Keratinocyte (primary cell): ENCODE results near the gene APOBEC3C. TPM values are rescaled to one million over a fixed set of nuclear protein-coding genes. Genes with fewer than 3 reads are reported as not detected.

Experiments
- DNase-seq: peaks from one replicate; pipeline ENCODE4 v3.0.0-alpha.2; 2011; ENCODE audit warnings: low read depth, missing footprints, low spot score
- FAIRE-seq: peaks from 2 replicates; lab custom pipeline; 2011; peaks lifted over from hg19 to GRCh38; lab: Jason Lieb, UNC
- H2AFZ ChIP-seq: 2 replicates; pipeline ENCODE4 v1.6.0; 2012; ENCODE audit warnings: low read length, control low read depth, inconsistent platforms; ENCODE audit not compliant: control insufficient read depth
- H3K27ac ChIP-seq: 2 replicates; pipeline ENCODE4 v1.5.1; 2011; ENCODE audit warnings: low read length; ENCODE audit not compliant: control insufficient read depth, insufficient read depth
- H3K27me3 ChIP-seq: 3 replicates; pipeline ENCODE4 v1.6.0; 2011; ENCODE audit warnings: low read length; ENCODE audit not compliant: control insufficient read depth, insufficient read depth; ENCODE audit errors: extremely low read depth
- H3K36me3 ChIP-seq, 2 experiments: 2 replicates in 1 of 2; 3 replicates in 1 of 2; pipeline ENCODE4 v1.5.1; 2011; ENCODE audit warnings: low read length in 2 of 2, mild to moderate bottlenecking in 1 of 2; ENCODE audit not compliant: control insufficient read depth in 2 of 2, insufficient read depth in 2 of 2; ENCODE audit errors: extremely low read depth in 1 of 2
- H3K4me1 ChIP-seq: 3 replicates; pipeline ENCODE4 v1.5.1; 2011; ENCODE audit warnings: low read length; ENCODE audit not compliant: control insufficient read depth, insufficient read depth; ENCODE audit errors: extremely low read depth
- H3K4me2 ChIP-seq: 3 replicates; pipeline ENCODE4 v1.6.0; 2011; ENCODE audit warnings: low read depth, low read length; ENCODE audit not compliant: control insufficient read depth, insufficient read depth; ENCODE audit errors: extremely low read depth
- H3K4me3 ChIP-seq, 3 experiments: fragments of 200-600 bp in 1 of 3; sonication (generic) in 1 of 3; 2 replicates in 2 of 3; 3 replicates in 1 of 3; pipeline ENCODE4 v1.5.1; 2011 to 2016; ENCODE audit warnings: low read length in 3 of 3, mild to moderate bottlenecking in 3 of 3, control low read depth in 2 of 3, inconsistent platforms in 1 of 3, low read depth in 1 of 3, mixed read lengths in 1 of 3, mixed run types in 1 of 3, moderate library complexity in 1 of 3; ENCODE audit not compliant: control insufficient read depth in 2 of 3, insufficient read depth in 2 of 3; ENCODE audit errors: extremely low read depth in 1 of 3
- H3K79me2 ChIP-seq: 2 replicates; pipeline ENCODE4 v1.6.0; 2012; ENCODE audit warnings: low read length; ENCODE audit not compliant: control insufficient read depth, insufficient read depth
- H3K9ac ChIP-seq: 3 replicates; pipeline ENCODE4 v1.6.0; 2011; ENCODE audit warnings: low read length; ENCODE audit not compliant: control insufficient read depth, insufficient read depth; ENCODE audit errors: extremely low read depth
- H3K9me1 ChIP-seq: 3 replicates; pipeline ENCODE4 v1.6.0; 2011; ENCODE audit warnings: low read length; ENCODE audit not compliant: control insufficient read depth, insufficient read depth; ENCODE audit errors: extremely low read depth
- H3K9me3 ChIP-seq: 2 replicates; pipeline ENCODE4 v1.5.1; 2012; ENCODE audit warnings: low read depth, low read length; ENCODE audit not compliant: control insufficient read depth
- H4K20me1 ChIP-seq: 3 replicates; pipeline ENCODE4 v1.6.0; 2011; ENCODE audit warnings: low read length; ENCODE audit not compliant: control insufficient read depth, insufficient read depth; ENCODE audit errors: extremely low read depth
- CTCF ChIP-seq, 3 experiments: IDR thresholded peaks in 1 of 3; conservative IDR thresholded peaks in 1 of 3; optimal IDR thresholded peaks in 1 of 3; 2 replicates in 2 of 3; 3 replicates in 1 of 3; pipeline versions ENCODE3 to v1.5.1; 2011; ENCODE audit warnings: low read length in 3 of 3, mild to moderate bottlenecking in 3 of 3, moderate library complexity in 2 of 3, control low read depth in 1 of 3, inconsistent platforms in 1 of 3; ENCODE audit not compliant: insufficient read depth in 2 of 3; ENCODE audit errors: extremely low read depth in 1 of 3
- EZH2 ChIP-seq: IDR thresholded peaks from one replicate; pipeline ENCODE4 v1.6.1; 2012; ENCODE audit warnings: inconsistent platforms, mild to moderate bottlenecking, low read length, moderate library complexity
- dilution Hi-C: fragments of 300-500 bp; cut with MboI; formaldehyde crosslinking; loops from one replicate; pipeline ENCODE4 v1.7.0; 2020; ENCODE audit warnings: low sequenced_read_pairs; ENCODE audit not compliant: extremely low pct_ligation_motif_present
- polyA plus RNA-seq, 5 experiments: library from polyadenylated mRNA; depleted of rRNA in 3 of 5; stranded (reverse) in 3 of 5; stranded (forward) in 1 of 5; unstranded in 1 of 5; fragments of >200 nt; gene quantifications; 1 replicate in 1 of 5; 2 replicates in 3 of 5; 3 replicates in 1 of 5; pipeline versions ENCODE4 v1.2.1 to v1.2.3, GENCODE V29; 2011 to 2012; ENCODE audit warnings: missing spikeins in 2 of 5, low read depth in 1 of 5, low replicate concordance in 1 of 5

APOBEC3C gene
- polyA plus RNA-seq, 1 donor (not counting 4 experiments of a cell fraction or from before 2014, with no cell fraction given): 34.7 TPM

GRCh38 chr22:39028281-39028680 is 14.2 kb downstream of the APOBEC3C start:
- TF ChIP-seq CTCF (optimal IDR thresholded peaks at IDR 0.05 in 1 of 3, IDR thresholded peaks at IDR 0.05 in 1 of 3, conservative IDR thresholded peaks at IDR 0.05 in 1 of 3; ENCODE audit: extremely low read depth in 1 of 3, insufficient read depth in 2 of 3, low read length in 3 of 3): no peak
- TF ChIP-seq EZH2: no peak
- Histone ChIP-seq H3K27ac (no peak overlapping the region), H3K27me3 (no peaks in the 10 kb centered on the region), H4K20me1 (no peaks in the 10 kb centered on the region), H3K79me2 (no peaks in the 10 kb centered on the region), H3K4me3 (no peak overlapping the region), H3K9me1 (no peaks in the 10 kb centered on the region), H2AFZ (no peak overlapping the region), H3K9me3 (no peaks in the 10 kb centered on the region), H3K4me1 (no peaks in the 10 kb centered on the region), H3K9ac (no peak overlapping the region), H3K4me2 (no peak overlapping the region), H3K36me3 (peaks cover 0 to 2% of the 10 kb centered on the region in 2 experiments)
- DNase-seq: no peak
- dilution Hi-C loops: no loop called here
- no peak for FAIRE-seq

GRCh38 chr22:39029227-39029626 is 15.2 kb downstream of the APOBEC3C start:
- Histone ChIP-seq H3K9me3 (no peaks in the 10 kb centered on the region), H3K27me3 (no peaks in the 10 kb centered on the region), H3K9ac (no peak overlapping the region), H4K20me1 (no peaks in the 10 kb centered on the region), H3K9me1 (no peaks in the 10 kb centered on the region), H3K4me1 (no peaks in the 10 kb centered on the region), H3K27ac (no peak overlapping the region), H3K36me3 (peaks cover 0 to 2% of the 10 kb centered on the region in 2 experiments), H3K4me3 (no peak overlapping the region), H2AFZ (no peak overlapping the region), H3K79me2 (no peaks in the 10 kb centered on the region), H3K4me2 (no peak overlapping the region)
- FAIRE-seq: no peak
- dilution Hi-C loops: no loop called here
- TF ChIP-seq CTCF (optimal IDR thresholded peaks at IDR 0.05 in 1 of 3, IDR thresholded peaks at IDR 0.05 in 1 of 3, conservative IDR thresholded peaks at IDR 0.05 in 1 of 3; ENCODE audit: extremely low read depth in 1 of 3, insufficient read depth in 2 of 3, low read length in 3 of 3) (no peak), EZH2 (no peak)
- no peak for DNase-seq
